PC-3 (cell line): ENCODE data around the gene ARHGAP15. TPM values are rescaled to one million over a fixed set of nuclear protein-coding genes. Genes with fewer than 3 reads are reported as not detected.
A peak's percentile ranks its signal among the peaks of the same experiment; 100 is the strongest.

Source experiments
- ATAC-seq: fragments of 200-7000 bp; cut with Tn5 transposase; 2 replicates; pipeline ENCODE4 v1.9.1; 2020; ENCODE audit warnings: mild to moderate bottlenecking, moderate library complexity
- BruUV-seq: library from RNA; stranded (reverse); fragments of 400-500 nt; replicated peaks from 2 replicates; lab custom pipeline; 2021; lab: Mats Ljungman, UMichigan
- CTCF ChIA-PET: fragments of 300-600 bp; sonication (Branson Sonifier 250); formaldehyde crosslinking; loops from one replicate; lab custom pipeline; 2022; ENCODE audit warnings: antibody characterized with exemption; lab: Charles Lee
- POLR2A ChIA-PET: fragments of 300-600 bp; sonication (Branson Sonifier 250); formaldehyde crosslinking; loops from one replicate; lab custom pipeline; 2022; ENCODE audit warnings: antibody characterized with exemption; ENCODE audit not compliant: unreplicated experiment; lab: Charles Lee
- DNase-seq: peaks from one replicate; pipeline ENCODE4 v3.0.0-alpha.2; 2015
- H2AFZ ChIP-seq: fragments of 300-600 bp; sonication (generic); 2 replicates; pipeline ENCODE4 v1.6.0; 2016; ENCODE audit warnings: antibody characterized with exemption, low read length
- H3F3A ChIP-seq: fragments of 300-600 bp; sonication (generic); one replicate; pipeline ENCODE4 v1.6.0; 2017; ENCODE audit warnings: antibody characterized with exemption, low read length, control low read depth, mild to moderate bottlenecking; ENCODE audit not compliant: unreplicated experiment
- H3K27ac ChIP-seq: fragments of 300-600 bp; sonication (generic); 2 replicates; pipeline ENCODE4 v1.5.1; 2016; ENCODE audit warnings: mild to moderate bottlenecking, low read length
- H3K27me3 ChIP-seq: fragments of 300-600 bp; sonication (generic); 2 replicates; pipeline ENCODE4 v1.6.1; 2016; ENCODE audit warnings: low read length, mixed read lengths
- H3K36me3 ChIP-seq: fragments of 300-600 bp; sonication (generic); 2 replicates; pipeline ENCODE4 v1.6.1; 2016; ENCODE audit warnings: low read depth, mixed run types, low read length, mixed read lengths
- H3K4me1 ChIP-seq: fragments of 300-600 bp; sonication (generic); 2 replicates; pipeline ENCODE4 v1.5.1; 2016; ENCODE audit warnings: low read length; ENCODE audit not compliant: insufficient read depth
- H3K4me2 ChIP-seq: fragments of 300-600 bp; sonication (generic); 2 replicates; pipeline ENCODE4 v1.6.0; 2016; ENCODE audit warnings: low read length
- H3K4me3 ChIP-seq: fragments of 300-600 bp; sonication (generic); 2 replicates; pipeline ENCODE4 v1.5.1; 2016; ENCODE audit warnings: mild to moderate bottlenecking, low read length, mixed read lengths
- H3K79me2 ChIP-seq: fragments of 300-600 bp; sonication (generic); 2 replicates; pipeline ENCODE4 v1.6.1; 2017; ENCODE audit warnings: low read length, mixed read lengths
- H3K9ac ChIP-seq: fragments of 300-600 bp; sonication (generic); 2 replicates; pipeline ENCODE4 v1.6.0; 2016; ENCODE audit warnings: mild to moderate bottlenecking, low read length
- H3K9me2 ChIP-seq: fragments of 300-600 bp; sonication (generic); replicated peaks from 2 replicates; pipeline ENCODE4 v1.6.1; 2016; ENCODE audit warnings: mixed run types, low read length, mixed read lengths
- H3K9me3 ChIP-seq: fragments of 300-600 bp; sonication (generic); 2 replicates; pipeline ENCODE4 v1.6.1; 2016; ENCODE audit warnings: low read length, mixed read lengths
- H4K20me1 ChIP-seq: fragments of 300-600 bp; sonication (generic); 2 replicates; pipeline ENCODE4 v1.6.1; 2016; ENCODE audit warnings: low read length, mixed read lengths
- EZH2 ChIP-seq: fragments of 300-600 bp; sonication (generic); IDR thresholded peaks from one replicate; pipeline ENCODE4 v1.6.1; 2017; ENCODE audit warnings: antibody characterized with exemption, mild to moderate bottlenecking, low read length; ENCODE audit not compliant: unreplicated experiment
- EZH2phosphoT487 ChIP-seq: fragments of 300-600 bp; sonication (generic); IDR thresholded peaks from 2 replicates; pipeline ENCODE4 v1.6.1; 2018; ENCODE audit warnings: mild to moderate bottlenecking, antibody characterized with exemption, low read length, borderline replicate concordance
- intact Hi-C: fragments of 100-400 bp; cut with micrococcal nuclease; formaldehyde crosslinking; loops from 2 replicates; pipeline ENCODE4 v1.9.0; 2023
- total RNA-seq: library from RNA; depleted of rRNA; stranded (reverse); fragments of >200 nt; gene quantifications from 2 replicates; pipeline ENCODE4 v1.2.3, GENCODE V29; 2014
- TF ChIP-seq, protein P1 (sequence below): fragments of 300-600 bp; sonication (generic); conservative IDR thresholded peaks from 2 replicates; pipeline ENCODE4 v1.5.1; 2017; ENCODE audit warnings: antibody characterized with exemption, low read depth, mild to moderate bottlenecking, low read length

The ARHGAP15 gene
- total RNA-seq, 1 experiment from 2014 or later = not detected

DNA sequence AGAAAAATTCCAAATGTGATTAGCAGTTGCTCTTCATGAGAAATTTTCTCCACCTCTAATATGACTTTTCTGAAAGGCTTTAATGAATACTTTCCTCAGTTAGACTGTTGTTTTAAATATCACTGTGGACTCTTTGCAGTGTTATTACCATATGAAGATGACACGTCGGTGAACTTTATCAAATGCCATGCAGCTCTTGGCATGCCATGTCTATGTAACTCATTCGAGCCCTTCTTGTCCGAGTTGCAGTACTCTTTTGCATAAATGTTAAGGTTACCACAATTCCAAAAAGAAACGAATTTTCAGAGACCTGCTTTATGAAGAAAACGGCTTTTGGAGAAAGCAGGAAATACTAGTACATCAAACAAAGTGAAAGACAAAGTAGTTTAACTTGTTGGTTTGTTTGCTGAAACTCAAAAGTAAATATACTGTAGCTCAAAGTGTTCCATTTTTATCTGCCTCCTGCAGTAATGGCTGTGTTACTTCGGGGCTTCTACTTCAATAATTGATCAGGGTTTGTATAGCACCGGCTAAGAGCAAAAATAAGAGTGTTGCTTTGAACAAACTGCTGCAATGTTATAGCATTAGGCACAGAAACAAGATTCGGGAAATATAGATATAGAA lies 204.1 kb downstream of the ARHGAP15 start:
- H3F3A ChIP-seq = no peaks in the 10 kb centered on the region

DNA sequence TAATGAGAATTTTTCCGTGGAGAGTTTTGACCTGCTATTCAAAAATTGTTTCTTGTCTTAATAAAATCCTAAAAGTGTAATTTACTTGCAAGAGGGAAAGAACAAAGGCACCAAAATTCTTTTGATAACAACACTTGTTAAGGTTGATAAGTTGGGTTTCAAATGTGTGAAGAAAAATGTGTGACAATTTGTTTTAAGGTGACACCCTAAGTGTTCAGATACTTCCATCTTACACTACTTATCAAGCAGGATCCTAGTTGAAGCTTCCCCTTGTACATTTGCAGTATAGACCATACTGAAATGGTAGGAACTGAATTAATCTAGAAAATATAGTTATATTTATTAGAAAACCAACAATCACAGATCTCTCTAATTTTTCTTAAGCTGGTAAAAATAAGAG lies 204.6 kb downstream of the ARHGAP15 start:
- ChIA-PET POLR2A (no interaction called here), CTCF (no interaction called here)
- DNase-seq (no peak), ATAC-seq (no peak)
- Histone ChIP-seq H3K4me2 (0 out of 2 replicates have a peak overlapping the region, but pooled peaks have one; percentile 40), H3K9me2 (no peaks in the 10 kb centered on the region), H3K36me3 (no peaks in the 10 kb centered on the region), H3K79me2 (no peaks in the 10 kb centered on the region), H3K9me3 (no peaks in the 10 kb centered on the region), H3K27me3 (no peaks in the 10 kb centered on the region), H3K9ac (no peak overlapping the region), H2AFZ (peak overlapping the region; percentile 73; the same call in 1 of the 2 replicates), H3F3A (no peaks in the 10 kb centered on the region), H4K20me1 (no peaks in the 10 kb centered on the region), H3K27ac (no peak overlapping the region), H3K4me1 (no peaks in the 10 kb centered on the region), H3K4me3 (no peak overlapping the region)
- intact Hi-C loops = no loop called here
- TF ChIP-seq EZH2 (no peak), EZH2phosphoT487 (no peak)
- TF ChIP-seq, protein P1, sequence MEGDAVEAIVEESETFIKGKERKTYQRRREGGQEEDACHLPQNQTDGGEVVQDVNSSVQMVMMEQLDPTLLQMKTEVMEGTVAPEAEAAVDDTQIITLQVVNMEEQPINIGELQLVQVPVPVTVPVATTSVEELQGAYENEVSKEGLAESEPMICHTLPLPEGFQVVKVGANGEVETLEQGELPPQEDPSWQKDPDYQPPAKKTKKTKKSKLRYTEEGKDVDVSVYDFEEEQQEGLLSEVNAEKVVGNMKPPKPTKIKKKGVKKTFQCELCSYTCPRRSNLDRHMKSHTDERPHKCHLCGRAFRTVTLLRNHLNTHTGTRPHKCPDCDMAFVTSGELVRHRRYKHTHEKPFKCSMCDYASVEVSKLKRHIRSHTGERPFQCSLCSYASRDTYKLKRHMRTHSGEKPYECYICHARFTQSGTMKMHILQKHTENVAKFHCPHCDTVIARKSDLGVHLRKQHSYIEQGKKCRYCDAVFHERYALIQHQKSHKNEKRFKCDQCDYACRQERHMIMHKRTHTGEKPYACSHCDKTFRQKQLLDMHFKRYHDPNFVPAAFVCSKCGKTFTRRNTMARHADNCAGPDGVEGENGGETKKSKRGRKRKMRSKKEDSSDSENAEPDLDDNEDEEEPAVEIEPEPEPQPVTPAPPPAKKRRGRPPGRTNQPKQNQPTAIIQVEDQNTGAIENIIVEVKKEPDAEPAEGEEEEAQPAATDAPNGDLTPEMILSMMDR = no peak
- no TSS peak for BruUV-seq

More for the DNA sequence above, 204.1 kb downstream of the ARHGAP15 start:
- Histone ChIP-seq H3K79me2 (no peaks in the 10 kb centered on the region), H3K9ac (no peak overlapping the region), H3K36me3 (no peaks in the 10 kb centered on the region), H2AFZ (peak overlapping the region; percentile 73), H3K4me1 (no peaks in the 10 kb centered on the region), H3K9me2 (no peaks in the 10 kb centered on the region), H4K20me1 (no peaks in the 10 kb centered on the region), H3K27ac (no peak overlapping the region), H3K4me3 (no peak overlapping the region), H3K27me3 (no peaks in the 10 kb centered on the region), H3K4me2 (peak overlapping the region; percentile 40), H3K9me3 (no peaks in the 10 kb centered on the region)
- intact Hi-C loops = no loop called here
- CTCF ChIA-PET = no interaction called here
- ATAC-seq (no peak), DNase-seq (no peak)
- POLR2A ChIA-PET = no interaction called here
- BruUV-seq = no TSS peak
- TF ChIP-seq EZH2 (no peak), EZH2phosphoT487 (no peak)
- TF ChIP-seq, protein P1 = no peak

DNA sequence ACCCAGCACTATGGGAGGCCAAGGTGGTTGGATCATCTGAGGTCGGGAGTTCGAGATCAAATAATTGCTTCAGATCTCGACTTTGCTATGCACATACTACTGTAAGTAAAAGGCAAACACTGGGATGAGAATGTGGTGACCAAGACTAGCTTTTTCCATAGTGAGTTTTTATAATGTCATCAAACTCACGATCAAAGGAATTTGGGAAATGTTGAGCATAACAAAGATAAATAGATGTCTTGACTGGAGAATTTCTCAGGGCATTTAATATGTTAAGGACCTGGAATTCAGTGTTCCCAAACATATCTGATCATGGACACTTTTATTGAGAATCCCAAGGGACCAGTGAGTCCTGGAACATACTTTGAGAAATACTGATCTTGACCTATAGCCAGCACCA lies 205.6 kb downstream of the ARHGAP15 start:
- no peaks in the 10 kb centered on the region for H3F3A ChIP-seq
- ChIA-PET POLR2A (no interaction called here), CTCF (no interaction called here)
- DNase-seq (no peak), ATAC-seq (no peak)
- H3K9me3 ChIP-seq = no peaks in the 10 kb centered on the region
- H3K4me3 ChIP-seq = no peak overlapping the region
- no peaks in the 10 kb centered on the region for H3K4me1 ChIP-seq
- H2AFZ ChIP-seq = no peak overlapping the region
- no peak overlapping the region for H3K27ac ChIP-seq
- no peaks in the 10 kb centered on the region for H3K9me2 ChIP-seq
- H3K36me3 ChIP-seq = no peaks in the 10 kb centered on the region
- intact Hi-C loops = no loop called here
- no peak overlapping the region for H3K4me2 ChIP-seq
- TF ChIP-seq EZH2phosphoT487 (no peak), EZH2 (no peak)
- TF ChIP-seq, protein P1 = no peak
- H3K79me2 ChIP-seq = no peaks in the 10 kb centered on the region
- no peaks in the 10 kb centered on the region for H4K20me1 ChIP-seq
- no peaks in the 10 kb centered on the region for H3K27me3 ChIP-seq
- no TSS peak for BruUV-seq
- H3K9ac ChIP-seq = no peak overlapping the region
